Ectodermal cell (in vitro differentiated cells): ENCODE results near the gene NUDT3.
"Not testable (repeated sequence)": the region's sequence is repeated elsewhere in the genome, so short reads cannot be mapped to it uniquely, and the experiment has no call there.

Experiments used
- H3K27ac ChIP-seq: 2 replicates; pipeline ENCODE4 v1.7.0; 2013; ENCODE audit warnings: mild to moderate bottlenecking, low read depth, low read length; ENCODE audit not compliant: insufficient read depth, poor library complexity, severe bottlenecking
- H3K27me3 ChIP-seq: 2 replicates; pipeline ENCODE4 v1.7.0; 2013; ENCODE audit warnings: mild to moderate bottlenecking, low read length; ENCODE audit not compliant: insufficient read depth, control insufficient read depth, poor library complexity, severe bottlenecking
- H3K36me3 ChIP-seq: one replicate; pipeline ENCODE4 v1.7.0; 2013; ENCODE audit warnings: low read length; ENCODE audit not compliant: control insufficient read depth, insufficient read depth
- H3K4me1 ChIP-seq: one replicate; pipeline ENCODE4 v1.7.0; 2013; ENCODE audit warnings: low read length; ENCODE audit not compliant: control insufficient read depth, insufficient read depth
- H3K4me3 ChIP-seq: 2 replicates; pipeline ENCODE4 v1.7.0; 2013; ENCODE audit warnings: low read depth, low read length, control low read depth; ENCODE audit not compliant: insufficient read depth
- H3K9me3 ChIP-seq: 2 replicates; pipeline ENCODE4 v1.7.0; 2013; ENCODE audit warnings: mild to moderate bottlenecking, low read length, moderate library complexity; ENCODE audit not compliant: control insufficient read depth
- WGBS, 2 experiments: methylation state at CpG; one replicate each; pipeline ENCODE4 v1.1.7; 2013; ENCODE audit warnings: missing lambda C conversion rate in 2 of 2; 5-methylcytosine and 5-hydroxymethylcytosine counted together

The NUDT3 gene

DNA sequence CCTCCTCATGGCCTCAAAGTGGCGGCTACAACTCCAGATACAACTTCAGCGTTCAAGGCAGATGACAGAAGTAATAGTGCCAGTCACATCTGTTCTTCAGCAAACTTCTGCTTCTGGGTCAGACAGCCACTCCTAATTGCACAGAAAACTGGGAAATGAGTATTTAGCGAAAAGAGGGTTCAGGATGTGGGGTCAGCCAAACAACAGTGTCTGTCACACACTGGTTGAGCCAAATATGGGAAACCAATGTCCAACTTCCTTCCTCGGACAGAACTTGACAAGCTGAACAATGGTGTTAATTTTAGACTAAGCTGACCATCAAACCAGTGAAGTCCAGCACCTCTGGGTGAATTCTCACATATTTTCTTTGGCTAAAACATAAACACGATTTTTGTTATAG, 22.1 kb downstream of the NUDT3 start:
- WGBS, 2 experiments: 94% methylated on average over 5 of the region's 5 CpGs
- no peak overlapping the region for H3K4me3 ChIP-seq
- no peaks in the 10 kb centered on the region for H3K36me3 ChIP-seq
- H3K27me3 ChIP-seq: no peaks in the 10 kb centered on the region
- H3K4me1 ChIP-seq: no peaks in the 10 kb centered on the region
- H3K27ac ChIP-seq: no peak overlapping the region
- H3K9me3 ChIP-seq: no peaks in the 10 kb centered on the region

DNA sequence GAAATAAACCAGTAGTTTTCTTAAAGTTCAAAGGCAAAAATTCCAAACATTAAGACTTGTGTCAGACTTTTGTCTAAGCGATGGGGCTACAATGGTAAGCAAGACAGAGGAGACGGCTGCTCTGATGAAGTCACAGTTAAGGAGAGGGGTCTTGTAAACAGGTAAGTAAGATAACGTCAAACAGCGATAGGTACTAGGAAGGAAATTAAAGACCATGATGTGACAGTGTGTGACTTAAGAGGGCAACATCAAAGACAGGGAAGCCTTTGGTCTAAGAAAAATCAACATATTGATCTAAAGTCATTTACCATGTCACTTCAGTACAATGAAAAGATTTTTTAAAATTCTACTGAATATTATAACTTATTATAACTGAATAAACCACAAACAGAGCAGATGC, 23.1 kb downstream of the NUDT3 start:
- Histone ChIP-seq H3K36me3 (no peaks in the 10 kb centered on the region), H3K9me3 (no peaks in the 10 kb centered on the region), H3K4me1 (no peaks in the 10 kb centered on the region), H3K27me3 (no peaks in the 10 kb centered on the region), H3K4me3 (no peak overlapping the region), H3K27ac (no peak overlapping the region)
- WGBS, 2 experiments: 92 to 95% methylated on average over 4 of the region's 4 CpGs

DNA sequence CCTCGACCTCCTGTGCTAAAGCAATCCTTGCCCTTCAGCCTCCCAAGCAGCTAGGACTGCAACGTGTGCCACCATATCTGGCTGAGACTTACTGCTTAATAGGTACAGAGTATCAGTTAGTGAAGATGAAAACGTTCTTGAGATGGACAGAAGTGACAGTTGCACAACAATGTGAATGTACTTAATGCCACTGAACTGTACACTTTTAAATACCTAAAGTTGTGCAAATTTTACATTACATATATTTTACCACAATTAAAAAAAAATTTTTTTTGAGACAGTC, 25.9 kb downstream of the NUDT3 start:
- Histone ChIP-seq H3K4me1 (no peaks in the 10 kb centered on the region), H3K27me3 (no peaks in the 10 kb centered on the region), H3K4me3 (no peak overlapping the region), H3K9me3 (no peaks in the 10 kb centered on the region), H3K27ac (no peak overlapping the region), H3K36me3 (no peaks in the 10 kb centered on the region)
- WGBS, 2 experiments: 83 to 90% methylated on average over 3 of the region's 3 CpGs

DNA sequence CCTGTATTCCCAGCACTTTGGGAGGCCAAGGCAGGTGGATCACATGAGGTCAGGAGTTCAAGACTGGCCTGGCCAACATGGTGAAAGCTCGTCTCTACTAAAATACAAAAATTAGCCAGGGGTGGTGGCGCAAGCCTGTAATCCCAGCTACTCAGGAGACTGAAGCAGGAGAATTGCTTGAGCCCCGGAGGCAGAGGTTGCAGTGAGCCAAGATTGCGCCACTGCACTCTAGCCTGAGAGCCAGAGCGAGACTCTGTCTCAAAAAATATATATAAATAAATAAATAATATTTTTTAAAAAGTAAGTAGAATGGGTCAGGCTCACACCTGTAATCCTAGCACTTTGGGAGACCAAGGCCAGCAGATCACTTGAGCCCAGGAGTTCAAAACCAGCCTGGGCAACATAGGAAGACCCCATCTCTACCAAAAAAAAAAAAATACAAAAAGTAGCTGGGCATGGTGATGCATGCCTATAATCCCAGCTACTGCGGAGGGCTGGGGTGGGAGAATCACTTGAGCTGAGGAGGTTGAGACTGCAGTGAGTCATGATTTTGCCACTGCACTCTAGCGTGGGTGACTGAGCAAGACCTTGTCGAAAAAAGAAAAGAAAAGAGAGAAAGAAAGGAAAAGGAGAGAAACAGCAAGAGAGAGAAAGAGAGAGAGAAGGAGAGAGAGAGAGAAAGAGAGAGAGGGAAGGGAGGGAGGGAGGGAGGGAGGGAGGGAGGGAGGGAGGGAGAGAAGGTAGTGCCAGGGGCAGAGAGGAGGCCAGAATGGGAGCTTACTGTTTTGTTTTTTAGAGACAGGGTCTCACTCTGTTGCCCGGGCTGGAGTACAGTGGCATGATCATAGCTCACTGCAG, 26.5 kb downstream of the NUDT3 start:
- H3K4me3 ChIP-seq, H3K27ac ChIP-seq, H3K4me1 ChIP-seq, H3K36me3 ChIP-seq, H3K27me3 ChIP-seq, H3K9me3 ChIP-seq: not testable (repeated sequence)
- 90 to 95% methylated on average over 8 to 9 of the region's 9 CpGs for WGBS, 2 experiments

DNA sequence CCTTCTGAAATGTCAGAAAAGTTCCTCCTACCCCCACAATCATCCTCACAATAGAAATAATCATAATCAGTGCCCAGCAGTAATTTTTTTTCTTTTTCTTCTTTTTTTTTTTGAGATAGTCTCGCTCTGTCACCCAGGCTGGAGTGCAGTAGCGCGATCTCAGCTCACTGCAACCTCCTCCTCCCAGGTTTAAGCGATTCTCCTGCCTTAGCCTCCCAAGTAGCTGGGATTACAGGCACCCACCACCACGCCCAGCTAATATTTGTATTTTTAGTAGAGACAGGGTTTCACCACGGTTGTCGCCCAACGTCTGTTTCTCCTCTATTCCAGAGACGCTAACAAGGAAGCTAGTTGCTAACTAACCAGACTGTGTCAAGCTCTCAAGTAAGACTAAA, 28.8 kb downstream of the NUDT3 start:
- H3K4me1 ChIP-seq, H3K9me3 ChIP-seq, H3K27me3 ChIP-seq, H3K4me3 ChIP-seq, H3K27ac ChIP-seq, H3K36me3 ChIP-seq: not testable (repeated sequence)
- WGBS, 2 experiments: 93 to 94% methylated on average over 9 of the region's 9 CpGs

DNA sequence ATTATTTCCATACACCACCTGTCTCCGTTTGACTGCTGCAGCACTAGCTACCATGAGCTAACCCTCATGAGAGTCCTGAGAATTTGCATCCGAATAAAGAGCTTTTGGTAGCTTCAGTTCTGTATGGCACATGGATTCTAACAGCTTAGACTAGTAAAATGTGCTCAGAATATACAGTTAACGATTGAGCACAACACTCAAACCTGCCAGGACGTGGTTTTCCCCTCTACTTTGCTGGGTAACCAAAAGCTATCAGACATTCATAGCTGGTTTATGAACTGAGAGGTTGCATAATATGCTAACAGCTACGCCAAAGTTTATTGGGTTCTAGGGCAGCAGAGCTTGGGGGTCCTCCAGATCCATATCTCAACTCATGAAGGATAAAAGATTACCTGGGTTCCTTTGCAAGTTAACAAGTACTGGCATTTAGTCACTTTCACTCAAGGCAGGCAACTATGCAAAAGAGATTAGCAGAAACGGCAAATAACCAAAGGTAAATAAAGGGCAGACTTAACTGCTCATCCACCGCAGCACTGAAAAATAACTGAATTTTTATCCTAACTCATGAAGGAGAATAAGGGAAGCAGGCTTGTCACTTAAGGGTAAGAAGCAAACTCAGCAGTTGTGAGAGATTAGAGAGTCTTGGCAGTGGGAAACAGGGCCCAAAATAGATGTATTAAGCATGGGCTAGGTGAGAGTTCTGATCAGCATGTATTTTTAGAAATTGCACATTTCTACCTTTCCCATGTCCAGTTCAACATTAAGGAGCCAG, 29.4 kb downstream of the NUDT3 start:
- no peak overlapping the region for H3K27ac ChIP-seq
- 74 to 75% methylated on average over 7 of the region's 7 CpGs for WGBS, 2 experiments
- no peak overlapping the region for H3K4me3 ChIP-seq
- H3K36me3 ChIP-seq: no peaks in the 10 kb centered on the region
- H3K9me3 ChIP-seq: no peaks in the 10 kb centered on the region
- H3K4me1 ChIP-seq: no peaks in the 10 kb centered on the region
- H3K27me3 ChIP-seq: no peaks in the 10 kb centered on the region

DNA sequence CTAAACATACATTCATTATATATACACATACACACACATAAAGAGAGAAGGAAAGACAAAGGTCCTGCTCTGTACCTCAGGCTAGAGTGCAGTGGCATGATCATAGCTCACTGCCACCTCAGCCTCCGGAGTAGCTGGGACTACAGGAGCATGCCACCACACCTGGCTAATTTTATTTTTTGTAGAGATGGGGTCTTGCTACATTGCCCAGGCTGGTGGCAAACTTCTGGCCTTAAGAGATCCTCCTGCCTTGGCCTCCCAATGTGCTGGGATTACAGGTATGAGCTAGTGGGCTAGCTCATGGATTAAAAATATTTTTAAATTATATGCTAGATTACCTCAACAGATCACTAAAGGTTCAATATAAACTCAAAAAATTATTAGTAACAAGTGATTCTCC, 30.3 kb downstream of the NUDT3 start:
- Histone ChIP-seq H3K36me3 (no peaks in the 10 kb centered on the region), H3K9me3 (no peaks in the 10 kb centered on the region), H3K27ac (no peak overlapping the region), H3K4me1 (no peaks in the 10 kb centered on the region), H3K27me3 (no peaks in the 10 kb centered on the region), H3K4me3 (no peak overlapping the region)
- WGBS, 2 experiments: 89 to 91% methylated on average over 1 of the region's 1 CpG

DNA sequence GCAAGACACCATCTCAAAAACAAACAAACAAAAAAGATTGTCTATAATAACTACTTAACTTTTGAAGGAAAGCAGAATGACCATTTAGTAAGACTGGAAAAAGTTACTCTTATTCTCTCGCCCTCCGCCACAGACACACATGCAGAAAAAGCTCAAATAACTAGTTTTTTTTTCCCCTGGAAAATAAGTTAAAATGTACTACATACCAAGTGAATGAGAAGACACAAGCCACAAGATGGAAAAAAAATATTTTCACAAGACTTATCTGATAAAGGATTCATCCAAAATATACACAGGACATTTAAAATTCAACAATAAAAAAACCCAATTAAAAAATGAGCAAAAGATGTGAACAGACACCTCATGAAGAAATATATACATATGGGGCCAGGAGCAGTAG, 31.9 kb downstream of the NUDT3 start:
- WGBS, 2 experiments: 90 to 93% methylated on average over 2 of the region's 2 CpGs
- Histone ChIP-seq H3K4me1 (no peaks in the 10 kb centered on the region), H3K27me3 (no peaks in the 10 kb centered on the region), H3K36me3 (no peaks in the 10 kb centered on the region), H3K27ac (no peak overlapping the region), H3K9me3 (no peaks in the 10 kb centered on the region), H3K4me3 (no peak overlapping the region)

DNA sequence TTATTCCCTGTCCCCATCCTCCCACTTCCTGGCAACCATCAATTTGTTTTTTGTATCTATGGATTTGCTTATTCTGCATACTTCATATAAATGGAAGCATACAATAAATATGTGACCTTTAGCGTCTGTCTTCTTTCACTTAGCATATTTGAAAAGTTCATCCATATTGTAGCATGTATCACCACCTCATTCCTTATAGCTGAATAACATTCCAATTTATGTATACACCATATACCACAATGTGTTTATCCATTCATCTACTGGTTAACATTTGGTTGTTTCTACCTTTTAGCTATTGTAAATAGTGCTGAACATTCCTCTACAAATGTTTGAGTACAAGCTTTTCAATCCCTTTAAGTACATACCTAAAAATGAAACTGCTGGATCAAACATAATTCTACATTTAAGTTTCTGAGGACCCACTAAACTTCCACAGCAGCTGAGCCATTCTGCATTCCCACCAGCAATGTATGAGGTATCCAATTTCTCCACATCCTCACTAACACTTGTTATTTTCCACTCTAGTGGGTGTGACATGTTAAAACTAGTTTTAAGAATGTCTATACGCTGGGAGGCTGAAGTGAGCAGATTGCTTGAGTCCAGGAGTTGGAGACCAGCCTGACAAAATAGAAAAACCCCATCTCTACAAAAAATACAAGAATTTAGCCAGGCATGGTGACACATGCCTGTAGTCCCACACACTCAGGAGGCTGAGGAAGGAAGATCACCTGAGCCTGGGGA, 32.9 kb downstream of the NUDT3 start:
- WGBS, 2 experiments: 97 to 100% methylated on average over 1 to 2 of the region's 2 CpGs
- no peaks in the 10 kb centered on the region for H3K9me3 ChIP-seq
- H3K36me3 ChIP-seq: no peaks in the 10 kb centered on the region
- no peak overlapping the region for H3K27ac ChIP-seq
- no peaks in the 10 kb centered on the region for H3K4me1 ChIP-seq
- H3K4me3 ChIP-seq: no peak overlapping the region
- H3K27me3 ChIP-seq: no peaks in the 10 kb centered on the region

DNA sequence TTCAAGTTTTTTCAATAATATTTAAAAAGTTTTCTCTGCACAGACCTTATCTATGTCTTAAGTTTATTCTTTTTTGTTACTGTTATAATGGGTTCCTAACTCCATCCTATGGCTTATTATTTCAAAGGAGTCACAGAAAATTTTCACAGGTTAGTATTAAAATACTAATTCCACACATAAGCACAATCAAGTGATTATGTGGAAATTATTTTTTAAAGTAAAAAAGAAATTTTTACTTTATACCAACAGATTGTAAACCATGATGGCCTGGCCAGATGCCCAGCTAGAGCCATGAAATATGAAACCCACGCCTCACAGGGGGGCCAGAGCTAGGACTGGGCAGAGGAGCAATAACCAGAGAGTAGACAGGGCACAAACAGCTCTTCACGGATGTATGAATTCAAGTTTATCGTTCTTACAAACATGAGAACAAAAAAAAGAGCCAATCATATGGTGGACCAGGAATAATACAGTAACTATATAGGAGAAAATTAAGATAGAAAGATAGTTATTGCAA, 34.0 kb downstream of the NUDT3 start:
- 94 to 97% methylated on average over 3 of the region's 3 CpGs for WGBS, 2 experiments
- Histone ChIP-seq H3K27ac (no peak overlapping the region), H3K9me3 (no peaks in the 10 kb centered on the region)

More for the DNA sequence above, 34.0 kb downstream of the NUDT3 start:
- Histone ChIP-seq H3K4me3 (no peak overlapping the region), H3K4me1 (no peaks in the 10 kb centered on the region), H3K27me3 (no peaks in the 10 kb centered on the region), H3K36me3 (no peaks in the 10 kb centered on the region)
